HepG2 (cell line): ENCODE results near the gene RAC3. TPM values are rescaled to one million over a fixed set of nuclear protein-coding genes. Genes with fewer than 3 reads are reported as not detected.
A peak's percentile ranks its signal among the peaks of the same experiment; 100 is the strongest.

Experiments used
- ADNP ChIP-seq: sonication (generic); formaldehyde crosslinking; IDR thresholded peaks from 2 replicates; pipeline ENCODE4 v1.4.0; 2020; ENCODE audit warnings: missing genetic modification reagents
- ATF7-NPFF ChIP-seq: sonication (generic); formaldehyde crosslinking; IDR thresholded peaks from 2 replicates; pipeline ENCODE4 v1.8.1; 2023; ENCODE audit warnings: mild to moderate bottlenecking, low read depth, missing genetic modification reagents, moderate library complexity
- CBX2 ChIP-seq, 2 experiments: fragments of 200-600 bp in 1 of 2; sonication (generic); formaldehyde crosslinking in 1 of 2; IDR thresholded peaks; 2 replicates each; pipeline versions ENCODE4 v1.7.0 to v1.8.1; 2018 to 2022; ENCODE audit warnings: low read depth in 2 of 2, low read length in 1 of 2, mild to moderate bottlenecking in 1 of 2, missing genetic modification reagents in 1 of 2
- HOMEZ ChIP-seq: IDR thresholded peaks from 2 replicates; pipeline ENCODE4 v1.6.1; 2016; ENCODE audit warnings: low read depth
- KAT2B ChIP-seq: fragments of 150-350 bp; IDR thresholded peaks from 2 replicates; pipeline ENCODE4 v1.6.1; 2014; ENCODE audit warnings: low read depth, low read length, borderline replicate concordance
- KDM1A ChIP-seq: IDR thresholded peaks from 2 replicates; pipeline ENCODE4 v1.6.1; 2016; ENCODE audit warnings: missing compliant biosample characterization
- KDM5B ChIP-seq: sonication (generic); formaldehyde crosslinking; IDR thresholded peaks from 2 replicates; pipeline ENCODE4 v1.4.0; 2020; ENCODE audit warnings: missing genetic modification reagents, mild to moderate bottlenecking, borderline replicate concordance
- KMT2B ChIP-seq: IDR thresholded peaks from 2 replicates; pipeline ENCODE4 v1.6.1; 2016; ENCODE audit warnings: missing genetic modification reagents, missing compliant biosample characterization
- MED8 ChIP-seq: sonication (generic); formaldehyde crosslinking; IDR thresholded peaks from 2 replicates; pipeline ENCODE4 v1.8.1; 2023; ENCODE audit warnings: mild to moderate bottlenecking, missing genetic modification reagents; ENCODE audit not compliant: insufficient replicate concordance
- MLX ChIP-seq: IDR thresholded peaks from 2 replicates; pipeline ENCODE4 v1.6.1; 2016
- MXI1 ChIP-seq: IDR thresholded peaks from 3 replicates; pipeline ENCODE4 v1.6.1; 2012; ENCODE audit warnings: low read depth, low read length, inconsistent platforms, borderline replicate concordance
- PBX3 ChIP-seq: sonication (generic); formaldehyde crosslinking; IDR thresholded peaks from 2 replicates; pipeline ENCODE4 v1.8.1; 2023; ENCODE audit warnings: missing genetic modification reagents, inconsistent platforms, borderline replicate concordance
- POLR2G ChIP-seq: fragments of 200-400 bp; formaldehyde crosslinking; IDR thresholded peaks from 2 replicates; pipeline ENCODE4 v1.6.1; 2018; ENCODE audit warnings: mild to moderate bottlenecking, low read depth, low read length, moderate library complexity
- REPIN1 ChIP-seq: sonication (generic); formaldehyde crosslinking; IDR thresholded peaks from 2 replicates; pipeline ENCODE4 v1.8.0; 2022; ENCODE audit warnings: missing genetic modification reagents, low read depth, mild to moderate bottlenecking, borderline replicate concordance
- SIN3A ChIP-seq: IDR thresholded peaks from 2 replicates; pipeline ENCODE4 v1.6.1; 2011; ENCODE audit warnings: low read depth, mild to moderate bottlenecking, control low read depth, low read length, borderline replicate concordance
- TEAD2 ChIP-seq: sonication (generic); formaldehyde crosslinking; IDR thresholded peaks from 2 replicates; pipeline ENCODE4 v1.9.0; 2021; ENCODE audit warnings: missing genetic modification reagents
- THRA ChIP-seq: sonication (generic); formaldehyde crosslinking; IDR thresholded peaks from 2 replicates; pipeline ENCODE4 v1.4.0; 2020; ENCODE audit warnings: missing genetic modification reagents, borderline replicate concordance
- TOE1 ChIP-seq: sonication (generic); formaldehyde crosslinking; IDR thresholded peaks from 2 replicates; pipeline ENCODE4 v1.4.0; 2020; ENCODE audit warnings: mild to moderate bottlenecking, missing genetic modification reagents
- UBTF ChIP-seq: sonication (generic); formaldehyde crosslinking; IDR thresholded peaks from 2 replicates; pipeline ENCODE4 v1.4.0; 2020; ENCODE audit warnings: mild to moderate bottlenecking, missing genetic modification reagents
- ZIK1 ChIP-seq: sonication (generic); formaldehyde crosslinking; IDR thresholded peaks from 2 replicates; pipeline ENCODE4 v1.5.0; 2020; ENCODE audit warnings: mild to moderate bottlenecking, low read depth, missing genetic modification reagents, borderline replicate concordance
- ZNF510 ChIP-seq: sonication (generic); formaldehyde crosslinking; IDR thresholded peaks from 2 replicates; pipeline ENCODE4 v1.4.0; 2020; ENCODE audit warnings: low read depth, mild to moderate bottlenecking, missing genetic modification reagents
- ZNF766 ChIP-seq: sonication (generic); formaldehyde crosslinking; IDR thresholded peaks from 2 replicates; pipeline ENCODE4 v1.5.0; 2020; ENCODE audit warnings: missing genetic modification reagents, borderline replicate concordance
- polyA plus RNA-seq, 8 experiments: library from polyadenylated mRNA; depleted of rRNA in 3 of 8; stranded (reverse) in 7 of 8; unstranded in 1 of 8; fragments of >200 nt; fragmentation: Illumina TruSeq in 4 of 8; extraction: Trizol in 4 of 8; gene quantifications; 2 replicates each; pipeline versions ENCODE4 v1.2.1 to v1.2.3, GENCODE V29; 2011 to 2016; ENCODE audit warnings: low read depth in 4 of 8, missing spikeins in 1 of 8, mixed read lengths in 1 of 8; ENCODE audit not compliant: insufficient read depth in 1 of 8
- total RNA-seq, 5 experiments: library from RNA; depleted of rRNA; stranded (reverse); fragments of >200 nt; fragmentation: Illumina TruSeq; extraction: Trizol; gene quantifications; 2 replicates each; pipeline ENCODE4 v1.2.3, GENCODE V29; 2016; ENCODE audit warnings: low read depth in 1 of 5

The RAC3 gene
- total and polyA plus RNA-seq, 2 of the 13 experiments (the other 11 are each of a cell fraction or from before 2014, with no cell fraction given), result 10.5 to 21.3 TPM

- peak; percentile 74 for TF ChIP-seq MLX
- TF ChIP-seq SIN3A, result peak; percentile 33; the same call in 1 of the 2 replicates
- peak; percentile 60; the same call in 1 of the 2 replicates for TF ChIP-seq ZNF766 (CRISPR knock-in tag)
- TF ChIP-seq MXI1, result peak; percentile 94; the same call in 2 of the 3 replicates
- no peak for TF ChIP-seq CBX2 (IDR thresholded peaks at IDR 0.05; ENCODE audit: low read depth, low read length)
- no peak; the same call in 1 of the 2 replicates for TF ChIP-seq CBX2 (CRISPR knock-in tag; IDR thresholded peaks at IDR 0.05; ENCODE audit: low read depth)
- peak; percentile 85; the same call in 1 of the 2 replicates for TF ChIP-seq KDM5B (CRISPR knock-in tag)
- peak; percentile 96 for TF ChIP-seq UBTF
- peak; percentile 45; the same call in 1 of the 2 replicates for TF ChIP-seq HOMEZ
- TF ChIP-seq PBX3, result peak; percentile 80; the same call in 1 of the 2 replicates
- peak; percentile 93 for TF ChIP-seq MED8
- TF ChIP-seq ADNP (CRISPR knock-in tag), result no peak
- 0 out of 2 replicates have a peak, but pooled peaks have one; percentile 78 for TF ChIP-seq TEAD2 (CRISPR knock-in tag)
- peak; percentile 80; the same call in 1 of the 2 replicates for TF ChIP-seq KDM1A
- TF ChIP-seq POLR2G, result peak; percentile 87
- peak; percentile 80; the same call in 1 of the 2 replicates for TF ChIP-seq KMT2B (CRISPR knock-in tag)
- peak; percentile 91 for TF ChIP-seq ATF7-NPFF (CRISPR knock-in tag)
- peak; percentile 87 for TF ChIP-seq THRA (CRISPR knock-in tag)
- TF ChIP-seq REPIN1 (CRISPR knock-in tag), result peak; percentile 94; the same call in 1 of the 2 replicates
- no peak for TF ChIP-seq KAT2B
- TF ChIP-seq TOE1 (CRISPR knock-in tag), result 0 out of 2 replicates have a peak, but pooled peaks have one; percentile 71
- no peak; the same call in 1 of the 2 replicates for TF ChIP-seq ZNF510 (CRISPR knock-in tag)
- TF ChIP-seq ZIK1, result 0 out of 2 replicates have a peak, but pooled peaks have one; percentile 66
Observed at GRCh38 chr17:81991684-81992305, 39.7 kb upstream of the RAC3 start (continued).
